ENCODE data around the gene BMF.

BMF gene

DNA sequence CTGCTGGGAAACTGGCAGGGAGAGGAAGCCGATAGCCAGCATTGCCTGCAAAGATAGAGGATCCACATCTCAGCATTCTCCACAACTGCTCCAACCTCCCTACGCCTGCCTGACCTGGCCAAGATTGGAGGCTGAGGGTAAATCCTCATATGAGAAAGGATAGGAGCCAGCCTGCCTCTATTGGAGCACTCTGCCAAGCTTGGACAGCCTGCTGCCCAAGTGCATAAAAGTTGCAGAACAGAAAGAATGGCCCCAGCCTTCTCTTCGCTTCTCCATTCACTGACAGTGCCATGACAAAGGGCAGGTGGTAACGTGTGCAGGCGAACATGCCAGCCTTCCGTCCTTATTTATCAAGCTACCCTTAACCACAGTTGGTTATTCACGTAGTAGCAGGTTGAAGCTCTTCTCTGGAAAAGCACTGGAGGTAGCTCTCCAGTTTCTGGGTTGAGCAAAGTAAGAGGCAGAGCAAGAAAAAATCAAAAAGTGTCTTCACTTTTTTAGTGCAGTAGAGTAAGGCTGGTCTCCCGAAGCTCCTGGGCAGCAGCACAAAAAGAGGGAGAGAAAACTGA lies 4.3 kb downstream of the BMF start:
- no peak for DNase-seq (ENCODE audit: low read depth in 2 of 2, low spot score in 1 of 2)

DNA sequence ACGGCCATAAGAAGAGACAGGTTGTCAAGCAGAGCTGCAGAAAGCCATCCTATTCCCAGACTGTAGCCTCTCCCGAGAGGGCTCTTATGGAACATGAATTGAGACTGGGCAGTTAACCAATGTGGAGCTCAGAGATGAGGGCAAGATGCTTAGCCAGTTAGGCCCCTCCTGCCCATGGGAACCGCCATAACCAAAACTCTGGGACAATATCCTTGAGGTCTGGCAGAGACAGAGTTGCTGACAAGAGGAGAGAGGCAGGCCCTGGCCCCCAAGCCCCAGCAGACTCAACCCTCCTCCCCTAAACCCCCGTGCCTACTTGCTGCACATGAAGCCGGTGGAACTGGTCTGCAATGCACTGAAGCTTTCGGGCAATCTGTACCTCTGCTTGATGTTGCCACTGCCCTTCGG lies 4.8 kb downstream of the BMF start:
- DNase-seq (ENCODE audit: low read depth in 2 of 2, low spot score in 1 of 2): no peak

DNA sequence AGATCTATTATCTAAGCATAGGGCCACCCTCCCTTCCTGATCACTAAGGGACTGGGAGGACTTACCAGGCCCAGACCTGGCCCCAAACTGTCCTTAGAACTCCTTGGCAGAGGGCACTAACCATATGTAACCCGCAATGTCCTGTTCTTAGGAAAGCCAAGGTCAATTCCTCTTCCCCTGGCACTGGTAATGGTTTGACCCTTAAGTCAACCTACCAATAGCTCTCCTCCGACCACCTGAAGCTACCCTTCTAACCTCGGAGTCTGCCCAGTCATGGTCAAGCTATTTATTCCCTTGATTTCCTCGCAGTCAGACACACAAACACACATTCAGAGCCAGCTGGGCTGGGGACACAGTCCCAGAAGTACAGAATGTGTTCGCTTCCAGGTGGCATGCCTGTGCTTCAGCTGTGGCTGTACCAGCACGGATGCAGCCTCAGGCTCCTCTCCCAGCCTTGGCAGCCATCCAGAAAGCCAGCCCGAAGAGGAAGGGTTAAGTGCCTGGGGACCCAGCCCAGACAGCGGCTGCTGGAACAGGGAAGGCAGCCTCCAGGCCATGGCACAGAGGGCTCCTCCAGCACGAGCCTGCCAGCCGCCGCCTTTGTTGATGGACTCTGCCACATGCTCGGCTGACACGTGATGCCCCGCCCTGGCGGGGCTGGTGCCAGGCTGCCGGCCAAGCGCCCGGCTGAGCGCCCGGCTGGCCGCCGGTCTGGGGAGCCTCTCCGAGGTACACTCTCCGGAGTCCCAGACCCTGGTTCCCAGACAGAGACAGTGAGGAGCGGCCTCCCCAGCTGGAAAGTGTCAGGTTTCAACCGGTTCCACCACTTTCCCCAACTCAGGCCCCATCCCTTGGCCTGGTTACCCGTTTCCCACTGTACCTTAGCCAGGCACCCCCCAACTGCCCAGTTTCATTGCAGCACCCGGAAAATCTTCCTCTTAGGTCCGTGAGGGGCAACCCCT lies 5.5 kb downstream of the BMF start:
- DNase-seq (ENCODE audit: low read depth in 2 of 2, low spot score in 1 of 2): no peak

DNA sequence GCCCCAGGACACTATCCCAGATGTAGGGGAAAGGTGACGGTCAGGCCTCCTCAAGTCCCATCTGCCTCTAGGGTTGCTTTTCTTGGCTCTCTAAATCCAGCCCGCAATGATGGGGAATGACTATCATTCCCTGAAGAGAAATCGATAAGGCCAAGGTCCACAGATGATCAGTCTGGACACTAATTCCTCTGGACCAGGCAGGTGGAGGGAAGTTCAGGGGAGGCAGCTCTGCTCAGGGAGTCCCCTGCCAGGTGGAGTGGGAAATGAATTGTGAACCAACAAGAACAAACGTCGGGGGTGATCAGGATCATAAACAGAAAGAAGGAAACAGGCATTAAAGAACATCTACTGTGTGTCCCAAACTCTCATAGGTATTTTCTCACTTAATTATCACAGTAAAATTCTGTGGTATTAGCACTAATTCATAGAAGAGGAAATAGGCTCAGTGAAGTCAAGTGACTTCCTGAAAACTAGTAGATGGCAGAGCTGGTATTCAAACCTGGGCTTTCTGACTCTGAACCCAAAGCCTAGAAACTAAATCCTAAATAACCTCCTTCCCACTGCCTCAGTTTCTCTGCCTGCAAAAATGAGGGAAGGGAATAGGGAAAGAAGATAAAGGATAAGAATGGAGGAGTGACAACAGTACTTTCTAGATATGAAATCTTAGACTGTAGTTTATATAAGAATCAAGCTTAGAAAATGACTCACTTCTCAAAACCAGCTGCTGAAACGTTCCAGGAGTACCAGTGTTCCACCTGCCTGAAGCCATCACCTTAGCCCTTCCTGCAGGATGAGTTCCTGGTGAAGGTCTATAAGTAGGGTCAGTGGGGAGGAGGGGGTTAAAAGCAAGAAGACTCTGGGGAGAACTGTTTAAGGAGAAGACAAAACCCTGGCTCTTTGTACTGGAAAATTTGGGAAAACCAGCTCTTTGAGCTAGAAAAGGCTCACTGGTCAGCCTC lies 7.5 kb downstream of the BMF start:
- no peak for DNase-seq (ENCODE audit: low read depth in 2 of 2, low spot score in 1 of 2)

DNA sequence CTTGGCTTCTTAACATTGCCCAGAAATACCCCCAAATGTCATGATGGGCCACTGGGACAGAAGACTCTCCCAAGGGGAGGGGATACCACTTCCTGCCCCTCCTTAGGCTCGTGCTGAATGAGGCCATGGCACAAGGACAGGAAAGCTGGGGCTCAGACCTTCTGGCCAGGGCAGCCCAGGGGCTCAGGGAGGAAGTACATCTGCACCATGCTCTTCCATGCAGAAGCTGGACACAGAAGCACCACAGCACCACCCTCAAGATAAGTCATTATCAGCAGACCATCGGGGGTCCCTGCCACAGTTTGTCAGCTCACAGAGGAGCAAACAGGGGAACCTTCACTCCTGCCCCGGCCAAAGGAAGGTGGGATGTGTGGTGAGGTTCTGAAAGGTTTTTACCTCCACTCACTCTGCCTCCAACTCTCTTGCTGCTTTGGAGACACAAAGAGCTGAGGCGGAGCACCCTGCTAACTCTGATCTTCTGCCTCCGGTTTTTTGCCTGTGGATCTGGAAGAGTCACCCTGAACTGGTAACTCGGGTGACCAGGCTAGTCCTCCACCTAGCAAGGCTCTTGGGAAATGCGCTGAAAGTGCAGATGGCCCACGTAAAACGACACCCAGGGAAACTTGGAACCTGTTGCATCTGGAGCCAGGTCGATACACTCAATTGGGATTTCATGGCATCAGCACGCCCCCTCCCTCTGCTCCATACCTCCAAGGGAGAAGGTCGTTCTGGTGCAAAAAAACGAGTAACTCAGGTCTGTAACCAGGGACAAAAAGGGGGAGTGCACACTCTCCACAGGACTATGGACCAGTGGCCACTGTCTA lies 8.3 kb downstream of the BMF start:
- no peak for DNase-seq (ENCODE audit: low read depth in 2 of 2, low spot score in 1 of 2)

DNA sequence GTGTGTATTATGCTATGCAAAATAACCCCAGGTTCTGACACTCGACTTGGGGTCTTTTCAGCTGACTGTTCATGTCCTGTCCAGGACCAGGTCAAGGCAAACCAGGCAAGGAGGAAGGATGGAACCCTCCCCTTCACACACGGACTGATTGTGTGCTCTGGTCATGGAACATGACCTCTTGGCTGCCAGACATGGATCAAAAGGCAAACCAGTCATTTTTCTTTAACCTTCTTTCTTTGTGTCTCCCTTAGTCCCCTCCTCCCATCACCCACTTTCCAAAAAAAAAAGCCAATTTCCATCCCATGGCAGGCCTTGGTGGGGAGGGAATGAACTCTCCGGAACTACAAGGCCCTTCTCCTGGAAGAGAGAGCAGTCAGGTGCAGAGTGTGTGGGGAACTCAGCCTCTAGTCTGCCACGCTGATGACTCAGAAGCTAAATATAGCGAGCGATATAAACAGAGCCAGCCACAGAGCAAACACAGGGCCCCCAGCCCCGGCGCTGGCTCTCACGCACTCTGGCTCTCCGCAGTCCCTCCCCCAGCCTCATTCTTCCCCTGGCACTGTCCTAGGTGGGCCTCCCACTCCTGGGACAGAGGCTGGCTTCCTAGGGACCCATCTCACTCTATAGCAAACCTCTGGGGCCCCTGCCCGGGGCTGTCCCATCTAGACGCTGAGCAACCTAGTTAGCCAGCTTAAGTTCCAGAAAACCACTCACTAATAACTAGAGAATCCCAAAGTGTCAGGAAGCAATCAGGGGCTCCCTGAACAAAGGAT lies 10.0 kb downstream of the BMF start:
- peak in 1 of 2 donors; percentile 43 for DNase-seq (ENCODE audit: low read depth in 2 of 2, low spot score in 1 of 2)

DNA sequence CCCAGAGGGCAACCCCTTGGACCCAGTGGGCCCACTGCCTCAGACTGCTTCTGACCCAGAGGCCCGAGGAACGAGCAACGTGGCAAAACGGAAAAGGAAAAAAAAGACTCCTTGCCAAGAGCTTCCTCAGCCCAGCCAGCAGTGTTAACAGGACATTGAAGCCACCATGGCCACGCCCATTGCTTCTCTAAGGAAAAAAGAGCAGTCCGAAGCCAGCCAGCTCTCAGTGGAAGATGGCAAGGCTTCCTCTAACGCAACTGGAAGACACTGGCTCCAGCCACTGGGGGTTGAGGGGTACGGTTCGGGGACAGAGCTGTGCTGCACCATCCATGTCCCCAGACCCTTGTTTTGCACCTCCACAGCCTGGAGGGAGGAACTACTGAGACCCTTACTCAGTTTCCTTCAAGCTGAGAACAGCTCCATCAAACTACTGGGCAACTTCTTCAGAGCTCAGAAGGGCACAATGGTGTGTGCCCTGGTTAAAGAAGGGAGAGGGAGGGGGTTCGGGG lies 10.7 kb downstream of the BMF start:
- DNase-seq (ENCODE audit: low read depth in 2 of 2, low spot score in 1 of 2): no peak

DNA sequence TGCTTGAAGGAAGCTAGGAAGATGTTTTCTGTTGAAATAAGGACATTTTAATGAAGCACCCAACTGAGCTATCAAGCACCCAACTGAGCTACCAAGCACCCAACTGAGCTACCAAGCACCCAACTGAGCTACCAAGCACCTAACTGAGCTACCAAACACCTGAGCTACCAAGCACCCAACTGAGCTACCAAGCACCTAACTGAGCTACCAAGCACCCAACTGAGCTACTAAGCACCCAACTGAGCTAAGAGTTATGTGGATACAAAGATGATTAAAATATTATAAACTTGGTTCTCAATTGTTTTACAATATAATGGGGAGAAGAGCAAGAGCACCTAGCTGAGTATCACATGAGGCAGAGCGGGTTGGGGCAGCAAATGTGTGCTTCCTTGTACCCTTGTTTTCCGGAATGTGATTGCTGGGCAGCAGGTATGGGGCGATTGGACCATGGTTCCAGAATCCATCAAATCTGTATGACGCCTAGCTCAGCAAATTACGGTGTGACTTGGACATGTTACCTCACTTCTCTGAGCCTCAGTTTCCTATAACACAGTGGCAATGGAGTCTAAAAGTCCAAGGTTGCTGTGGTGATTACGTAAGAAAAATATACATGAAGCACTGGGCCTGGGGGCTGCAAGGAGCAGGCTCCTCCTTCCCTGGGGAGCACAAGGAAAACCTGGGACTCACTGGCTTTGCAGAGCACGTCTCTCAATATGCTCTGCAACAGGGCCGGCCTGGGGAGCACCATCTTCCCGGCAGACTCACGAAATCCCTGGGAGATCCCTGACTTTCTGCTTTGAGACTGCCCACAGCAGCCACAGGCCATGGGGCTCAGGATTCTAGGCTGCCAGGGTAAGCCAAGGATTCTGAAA lies 11.3 kb downstream of the BMF start:
- DNase-seq (ENCODE audit: low read depth in 2 of 2, low spot score in 1 of 2): no peak

DNA sequence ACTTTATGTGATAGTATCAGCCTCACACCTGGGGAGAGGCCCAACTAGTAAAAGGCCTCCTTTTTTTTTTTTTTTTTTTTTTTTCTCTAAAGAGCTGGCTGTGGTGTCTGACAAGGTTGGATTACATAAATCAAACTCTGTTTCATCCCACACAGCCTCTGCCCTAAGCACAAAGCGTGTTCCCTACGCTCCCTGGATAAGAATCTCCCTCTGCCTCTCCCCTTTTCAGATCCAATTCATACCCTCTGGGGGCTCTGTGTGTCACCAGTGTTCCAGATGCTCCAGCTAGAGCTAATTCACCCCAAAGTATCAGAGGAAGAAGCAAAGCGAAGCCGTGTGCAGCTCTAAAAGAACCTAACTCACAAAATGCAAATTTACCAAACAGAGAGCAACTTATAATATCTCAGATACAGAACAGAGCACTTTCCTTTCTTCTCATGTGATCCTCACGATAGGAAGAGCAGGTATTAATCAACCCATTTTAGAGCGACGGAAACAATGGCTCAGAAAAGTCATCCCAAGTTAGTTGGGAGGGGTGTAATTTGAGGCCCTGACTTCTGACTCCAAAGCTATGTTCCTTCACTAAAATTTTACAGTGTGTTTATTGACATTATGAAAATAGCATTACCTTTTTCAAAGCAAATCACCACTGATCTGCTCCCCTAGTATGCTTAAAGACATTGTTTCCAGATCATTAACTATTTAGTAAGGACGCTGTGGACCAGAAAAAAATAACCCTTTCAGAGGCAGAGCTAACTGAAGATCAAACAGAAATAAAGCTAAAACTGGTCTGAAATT lies 12.4 kb downstream of the BMF start:
- no peak for DNase-seq (ENCODE audit: low read depth in 2 of 2, low spot score in 1 of 2)

DNA sequence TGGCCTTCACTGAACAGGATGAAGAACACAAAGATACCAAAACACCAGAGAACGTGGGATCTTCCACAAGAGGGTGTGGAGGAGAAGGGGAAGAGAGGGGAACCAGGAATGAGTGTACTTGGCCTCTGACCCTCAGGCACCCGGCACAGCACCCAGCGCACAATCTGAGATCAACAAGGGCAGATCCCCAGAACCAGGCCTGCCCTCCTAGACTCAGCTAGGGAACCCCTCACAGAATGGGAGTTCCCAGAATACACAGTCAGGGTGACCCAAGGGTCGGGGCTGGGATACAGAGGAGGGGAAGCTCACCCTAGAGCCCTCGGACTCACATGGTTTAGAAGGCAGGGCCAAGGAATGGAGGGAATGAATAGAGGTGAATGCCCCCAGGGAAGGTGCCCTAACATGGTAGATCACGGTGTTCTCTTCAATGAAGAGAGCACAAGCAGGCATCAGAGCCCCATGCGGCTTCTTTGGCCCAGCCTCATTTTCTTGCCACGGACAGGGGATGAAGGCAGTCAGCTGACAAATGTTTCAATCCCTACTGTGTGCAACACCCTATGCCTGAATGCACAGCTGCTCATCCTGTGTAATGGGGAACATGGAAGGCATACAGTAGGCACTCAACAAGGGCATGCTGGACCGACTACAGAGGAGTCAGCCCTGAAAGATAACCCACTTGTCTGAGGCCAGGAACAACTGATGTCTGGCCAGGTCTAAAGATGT lies 13.1 kb downstream of the BMF start:
- no peak for DNase-seq (ENCODE audit: low read depth in 2 of 2, low spot score in 1 of 2)

DNA sequence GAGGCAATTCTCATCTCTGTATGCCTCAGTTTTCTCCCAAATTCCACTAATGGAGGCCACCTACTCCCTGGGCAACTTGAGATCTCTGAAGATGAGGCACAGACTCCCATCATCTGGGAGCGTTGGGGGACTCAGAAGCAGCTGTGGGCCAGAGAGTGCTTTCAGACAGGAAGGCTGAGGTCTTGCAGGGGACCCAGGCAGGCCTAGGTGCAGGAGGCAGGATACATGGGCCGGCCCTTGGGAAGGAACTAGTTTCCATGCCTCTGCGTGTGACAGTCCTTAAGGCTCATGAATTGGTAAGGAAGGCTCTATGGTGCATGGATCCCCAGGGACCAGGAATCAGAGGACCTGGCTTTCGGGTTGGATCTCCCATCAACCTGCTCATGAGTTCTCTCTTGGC lies 14.5 kb downstream of the BMF start:
- DNase-seq (ENCODE audit: low read depth in 2 of 2, low spot score in 1 of 2): no peak

DNA sequence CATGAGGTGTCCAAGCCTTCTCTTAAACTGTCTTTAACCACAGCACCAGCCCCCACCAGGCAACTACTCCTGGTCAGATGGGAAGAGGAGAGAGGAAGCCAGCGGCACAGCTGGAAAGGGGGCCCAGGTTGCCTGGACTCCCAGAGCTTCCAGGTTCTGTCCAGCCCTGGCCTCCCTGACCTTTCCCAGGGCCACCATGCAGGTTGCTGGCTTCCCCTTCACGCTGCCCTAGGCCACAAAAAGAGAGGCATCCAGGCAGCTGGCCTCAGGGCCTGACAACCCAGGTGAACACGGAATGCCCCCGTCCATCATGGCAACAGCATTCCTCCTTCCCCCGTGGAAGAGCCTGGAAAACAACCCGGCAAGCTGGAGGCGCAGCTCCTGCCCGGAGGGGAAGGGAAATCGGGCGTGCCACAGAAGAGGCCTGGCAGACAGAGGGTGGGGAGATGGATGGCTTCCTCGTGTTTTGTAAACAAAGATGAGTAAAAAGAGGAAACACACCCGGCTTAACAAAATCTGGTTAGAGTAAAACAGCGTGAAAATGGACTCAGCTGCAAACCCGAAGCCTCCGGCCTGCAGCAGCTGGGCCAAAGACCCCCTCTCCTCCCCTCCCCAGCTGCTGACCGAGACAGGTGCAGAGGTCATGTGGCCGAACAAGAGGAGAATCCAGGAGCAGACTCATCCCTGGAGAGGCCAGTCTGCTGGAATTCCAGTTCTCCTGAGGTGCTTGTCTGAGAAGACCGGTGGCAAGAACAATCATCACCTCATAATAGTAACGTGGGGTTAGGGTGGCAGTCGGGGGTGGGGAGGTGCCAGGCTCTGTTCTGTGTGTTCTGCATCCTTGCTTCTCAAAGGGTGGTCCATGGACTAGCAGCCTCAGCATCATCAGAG lies 15.5 kb downstream of the BMF start:
- no peak for DNase-seq (ENCODE audit: low read depth in 2 of 2, low spot score in 1 of 2)

DNA sequence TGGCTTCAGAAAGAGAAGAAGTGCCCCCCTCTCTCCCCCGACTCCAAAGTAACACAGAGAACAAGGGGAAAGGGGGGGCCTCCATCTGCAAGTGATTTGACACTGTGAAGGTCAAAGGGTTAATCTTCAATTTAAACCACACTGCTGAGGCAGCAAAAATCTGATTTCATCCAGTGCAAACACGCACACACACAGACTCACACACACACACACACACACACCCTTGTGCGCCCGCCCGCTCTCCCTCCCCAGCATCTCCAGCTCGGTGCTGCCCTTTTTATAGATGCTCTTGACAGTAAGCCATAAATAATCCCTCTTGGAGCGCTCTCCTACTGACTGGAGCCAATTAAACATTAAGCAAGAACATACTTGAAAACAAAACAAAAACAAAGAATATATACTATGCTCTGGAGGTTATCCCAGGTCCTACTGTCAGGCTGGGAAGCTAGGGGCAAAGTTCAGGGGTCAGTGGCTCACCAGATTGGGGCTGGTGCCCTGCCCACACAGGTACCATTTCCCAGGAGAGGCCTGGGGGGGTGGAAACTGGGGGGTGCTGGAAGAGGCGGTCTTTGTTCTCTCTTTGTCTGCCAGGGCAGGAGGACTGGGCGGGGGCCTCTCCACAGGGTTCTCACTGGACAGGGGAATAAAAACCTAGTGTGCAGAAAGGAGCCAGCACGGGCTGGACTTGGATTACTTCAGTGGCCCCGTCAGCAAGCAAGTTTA lies 16.3 kb downstream of the BMF start:
- no peak for DNase-seq (ENCODE audit: low read depth in 2 of 2, low spot score in 1 of 2)

DNA sequence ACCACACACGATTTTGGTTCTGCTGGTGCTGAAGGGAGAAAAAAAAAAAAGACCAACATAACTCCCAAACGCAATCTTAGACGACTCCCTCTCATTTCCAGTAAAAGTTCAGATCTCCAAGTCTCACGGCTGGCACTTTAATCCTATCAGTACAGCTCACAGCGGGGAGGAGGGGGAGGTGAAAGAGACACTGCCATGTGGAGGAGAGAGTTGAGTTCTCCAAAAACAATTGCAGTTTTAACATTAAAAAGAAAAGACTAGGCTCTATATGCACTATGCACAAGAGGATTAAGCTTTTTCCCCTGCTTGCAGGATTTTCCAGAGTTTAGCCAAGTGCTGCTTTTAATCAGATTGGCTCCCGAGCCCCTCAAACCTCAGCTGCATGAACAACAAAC lies 16.8 kb downstream of the BMF start:
- DNase-seq (ENCODE audit: low read depth in 2 of 2, low spot score in 1 of 2): no peak

DNA sequence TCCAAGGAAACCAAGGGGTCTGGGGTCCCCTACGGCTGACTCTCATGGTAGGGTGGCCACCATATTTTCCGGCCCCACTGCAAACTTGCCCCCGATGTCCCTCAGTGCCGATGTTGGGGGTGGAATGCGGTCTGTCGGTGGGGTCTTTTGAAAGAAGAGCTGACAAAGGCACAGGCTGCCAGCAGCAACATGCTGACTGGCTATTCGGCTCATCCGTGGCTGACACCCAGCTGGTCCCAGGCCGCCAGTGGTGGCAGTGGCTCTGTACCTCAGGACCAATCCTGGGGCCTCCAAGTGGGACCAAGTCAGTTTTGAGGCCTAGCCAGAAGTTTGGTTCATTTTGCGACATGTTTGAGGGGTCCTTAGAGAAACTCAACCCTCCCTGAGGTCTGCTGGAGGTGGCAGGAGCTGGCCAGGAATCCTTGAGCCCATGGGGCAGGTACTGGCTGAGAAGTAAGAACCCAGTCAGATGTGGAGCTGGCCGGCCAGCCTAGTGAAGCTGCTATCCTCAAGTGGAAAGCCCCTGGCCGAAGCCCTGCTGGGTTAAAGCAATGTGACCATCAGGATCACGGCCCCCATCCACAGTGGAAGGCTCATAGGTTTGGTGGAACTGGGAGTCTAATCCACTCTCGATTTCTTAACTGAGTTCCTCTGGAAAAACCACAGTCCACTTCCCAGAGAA lies 17.8 kb downstream of the BMF start:
- no peak for DNase-seq (ENCODE audit: low read depth in 2 of 2, low spot score in 1 of 2)
